GM19240 (cell line): ENCODE results near the gene MRPL14.

Experiments
- DNase-seq: peaks from one replicate; pipeline ENCODE4 v3.0.0; 2011; ENCODE audit warnings: low spot score; ENCODE audit not compliant: insufficient read length

Gene MRPL14

GRCh38 chr6:44081753-44082152, 45.5 kb downstream of the MRPL14 start:
- no peak for DNase-seq

- DNase-seq: no peak
Measured at GRCh38 chr6:44080561-44081521, 46.4 kb downstream of the MRPL14 start.

DNA sequence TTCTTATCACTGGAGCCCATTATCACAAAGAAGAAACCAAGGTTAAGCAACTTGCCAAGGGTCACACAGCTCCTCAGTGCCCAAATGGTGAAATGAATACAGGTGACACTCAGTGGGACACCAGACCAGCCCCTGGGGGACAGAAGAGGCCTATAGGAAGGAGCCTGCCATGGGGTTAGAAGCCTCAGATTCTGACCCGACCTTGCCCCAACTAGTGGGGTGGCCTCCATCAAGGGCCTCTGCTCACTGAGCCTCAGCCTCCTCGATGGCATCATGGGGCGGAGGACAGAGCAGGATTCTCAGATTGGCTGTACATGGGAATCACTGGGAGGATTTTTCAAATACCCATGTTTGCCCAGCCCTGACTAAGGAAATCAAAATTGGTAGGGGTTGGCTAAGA, 47.6 kb downstream of the MRPL14 start:
- no peak for DNase-seq

- peak; percentile 79 for DNase-seq
Measured at GRCh38 chr6:44078827-44079671, 48.2 kb downstream of the MRPL14 start.

- DNase-seq: no peak
Measured at GRCh38 chr6:44078219-44078826, 48.9 kb downstream of the MRPL14 start.

DNA sequence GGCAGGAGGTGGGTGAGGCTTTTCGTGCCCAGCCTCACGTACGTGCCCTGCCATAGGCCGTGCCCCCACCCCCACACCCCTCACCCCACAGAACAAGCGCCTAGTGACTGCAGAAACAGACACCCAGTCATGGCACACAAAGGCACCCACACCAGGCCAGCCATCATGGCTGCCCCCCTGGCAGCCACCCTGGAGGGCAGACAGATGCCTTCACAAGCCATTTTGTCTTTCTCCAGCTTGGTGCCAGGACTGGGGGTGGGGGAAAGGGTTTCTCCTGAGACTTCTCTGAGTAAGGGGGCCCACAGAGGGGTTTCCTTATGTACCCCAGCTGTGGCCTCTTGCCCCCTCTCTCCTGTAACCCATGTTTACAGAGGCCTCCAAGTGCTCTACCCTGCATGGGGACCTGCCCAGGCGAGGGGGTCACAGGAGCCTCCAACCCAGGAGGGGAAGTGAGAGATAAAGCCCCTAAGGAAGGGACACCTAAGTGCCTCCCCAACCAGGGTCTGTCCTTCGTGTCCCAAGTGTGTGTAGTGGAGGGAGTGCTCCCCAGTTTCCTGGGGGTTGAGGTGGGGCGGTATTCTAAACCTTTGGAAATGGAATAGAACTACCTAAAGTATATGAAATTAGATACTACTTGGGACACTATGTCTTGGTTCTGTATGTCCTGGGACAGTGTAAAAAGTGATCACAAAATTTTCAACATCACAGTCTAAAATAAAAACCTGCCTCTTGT, 49.9 kb downstream of the MRPL14 start:
- no peak for DNase-seq

DNA sequence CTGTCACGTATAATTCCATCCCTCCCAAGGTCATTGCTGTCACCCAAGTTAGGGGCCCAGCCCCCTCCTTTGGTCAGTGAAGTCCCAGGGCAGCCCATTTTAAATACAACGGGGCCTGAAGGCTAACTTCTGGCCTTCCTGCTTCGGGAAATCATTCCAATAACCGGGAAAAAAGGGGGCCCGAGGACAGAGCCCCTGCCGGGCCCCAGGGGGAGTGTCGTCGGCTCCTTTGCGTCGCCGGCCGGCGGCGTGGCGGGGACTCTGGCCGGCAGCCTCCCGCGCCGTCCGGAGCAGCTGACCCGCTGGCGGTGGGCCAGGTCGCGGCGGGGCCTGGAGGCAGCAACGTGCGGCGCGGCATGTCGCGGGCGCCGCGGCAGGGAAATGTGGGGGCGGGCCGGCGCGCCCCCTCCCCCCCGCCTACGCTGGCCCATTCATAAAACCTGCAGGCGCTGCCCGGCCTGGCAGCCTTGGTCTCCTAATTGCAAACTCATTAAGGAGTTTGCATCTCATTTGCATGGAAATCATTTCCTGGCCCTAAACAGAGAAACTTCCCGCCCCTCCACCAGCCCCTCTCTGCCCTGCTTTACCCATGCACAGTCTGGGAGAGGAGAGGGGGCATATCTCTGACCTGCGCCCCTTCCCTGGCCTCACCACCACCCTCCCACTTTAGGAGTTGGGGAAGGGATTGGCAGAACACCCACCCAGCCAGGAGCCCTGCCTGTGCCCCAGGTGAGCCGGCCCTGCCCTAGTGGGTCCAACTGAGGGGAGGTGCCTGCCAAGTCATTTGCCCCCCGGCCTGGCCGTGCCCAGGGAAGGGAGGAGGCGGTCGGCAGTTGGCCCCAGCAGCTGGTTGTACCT, 50.7 kb downstream of the MRPL14 start:
- DNase-seq: no peak

- DNase-seq: no peak
Measured at GRCh38 chr6:44075647-44076355, 51.5 kb downstream of the MRPL14 start.

GRCh38 chr6:44074813-44075646, 52.2 kb downstream of the MRPL14 start:
- no peak for DNase-seq

- peak; percentile 95 for DNase-seq
Measured at GRCh38 chr6:44074439-44074812, 52.8 kb downstream of the MRPL14 start.

DNA sequence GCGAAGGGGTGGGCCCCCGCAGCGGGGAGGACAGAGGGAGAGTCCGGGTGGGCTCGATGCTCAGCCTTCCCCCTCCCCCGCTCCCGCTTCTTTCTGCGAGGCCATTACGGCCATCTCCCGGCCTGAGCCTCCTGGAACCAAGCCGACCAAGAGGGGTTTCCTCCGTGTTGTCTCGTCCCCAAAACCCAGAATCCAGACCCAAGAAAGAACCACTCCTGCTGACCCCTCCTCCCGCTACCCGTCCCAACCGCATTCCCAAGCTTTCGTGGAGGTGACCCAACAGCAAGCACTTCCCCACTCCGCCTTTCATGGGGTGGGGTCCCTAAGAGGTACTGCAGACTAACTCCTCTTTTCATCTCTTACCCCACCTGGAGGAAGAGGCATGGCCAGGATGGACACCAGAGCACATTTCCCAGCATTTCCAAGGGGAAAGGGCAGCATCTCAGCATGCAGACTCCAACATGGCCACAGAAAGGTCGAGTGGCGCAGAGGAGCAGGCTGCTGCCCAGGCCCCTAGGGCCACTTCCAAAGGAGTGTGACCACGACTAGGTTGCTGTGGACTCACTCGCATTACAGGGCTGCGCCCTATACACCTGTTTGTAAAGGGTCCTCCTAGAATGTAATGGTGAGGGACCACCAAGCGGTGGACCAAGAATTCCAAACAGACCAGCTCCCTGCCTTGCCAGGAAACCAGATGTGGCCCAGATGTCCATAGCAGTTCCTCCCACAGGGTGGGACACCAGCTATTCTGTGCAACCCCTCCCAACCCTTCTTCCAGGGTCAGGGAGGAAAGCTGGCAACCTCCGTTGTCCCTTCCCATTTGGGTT, 53.4 kb downstream of the MRPL14 start:
- no peak for DNase-seq

- peak; percentile 85 for DNase-seq
Measured at GRCh38 chr6:44072959-44073611, 54.2 kb downstream of the MRPL14 start.

DNA sequence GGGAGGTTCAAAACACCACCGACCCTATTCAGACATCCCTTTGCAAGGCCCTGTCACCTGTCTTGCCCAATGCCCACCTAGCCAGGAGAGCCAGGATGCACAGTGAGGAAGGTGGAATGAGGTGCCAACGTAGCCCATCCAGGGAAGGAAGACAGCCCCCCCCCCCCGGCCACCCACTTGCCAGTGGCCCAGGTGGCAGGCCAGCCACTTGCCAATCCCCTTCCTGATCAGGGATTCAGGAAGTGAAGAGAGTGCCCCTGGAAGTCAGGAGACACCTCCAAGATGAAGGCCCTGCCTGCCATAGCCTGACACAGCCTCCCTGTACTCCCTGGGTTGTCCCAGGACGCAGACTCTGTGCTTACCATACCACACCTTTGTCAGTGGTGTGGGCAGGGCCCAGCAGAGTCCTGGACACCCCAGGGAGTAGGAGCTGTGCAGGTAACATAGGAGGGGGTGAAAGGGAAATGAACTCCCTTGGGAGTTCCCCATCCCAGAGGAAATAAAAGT, 54.7 kb downstream of the MRPL14 start:
- no peak for DNase-seq

DNA sequence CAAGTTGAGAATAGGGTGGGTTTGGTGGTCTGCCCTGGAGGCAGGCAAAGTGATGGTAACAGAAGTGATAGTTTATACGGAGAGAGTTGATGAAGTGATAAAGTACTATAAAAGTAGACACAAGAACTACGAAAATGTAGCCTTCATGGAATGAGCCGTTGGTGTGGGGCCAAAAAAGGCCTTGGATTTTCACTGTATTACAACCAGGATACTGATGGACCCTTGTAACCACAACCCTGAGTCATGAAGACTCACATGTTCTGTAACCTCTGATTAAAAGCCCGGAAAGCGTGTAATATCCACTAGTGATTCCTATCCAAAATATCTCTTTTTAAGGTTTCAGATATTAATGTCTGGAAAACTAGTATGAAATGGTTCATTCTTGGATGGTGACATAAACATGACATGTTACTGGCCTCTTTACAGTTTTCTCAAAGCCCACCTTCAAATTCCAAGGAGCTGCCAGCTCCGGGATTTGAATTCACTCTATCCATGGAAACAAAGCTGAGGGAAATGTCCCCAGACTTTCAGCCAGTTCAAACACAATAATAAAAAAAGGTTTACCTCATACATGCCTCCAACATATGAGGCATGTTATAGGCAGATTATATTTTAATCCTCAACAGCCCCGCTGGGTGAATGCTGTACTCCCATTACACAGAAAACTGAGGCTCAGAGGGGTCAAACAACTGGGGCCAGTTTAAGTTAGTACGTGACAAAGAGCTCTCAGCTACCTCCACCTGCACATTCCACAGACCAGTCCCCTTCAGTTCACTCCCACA, 55.4 kb downstream of the MRPL14 start:
- no peak for DNase-seq

DNA sequence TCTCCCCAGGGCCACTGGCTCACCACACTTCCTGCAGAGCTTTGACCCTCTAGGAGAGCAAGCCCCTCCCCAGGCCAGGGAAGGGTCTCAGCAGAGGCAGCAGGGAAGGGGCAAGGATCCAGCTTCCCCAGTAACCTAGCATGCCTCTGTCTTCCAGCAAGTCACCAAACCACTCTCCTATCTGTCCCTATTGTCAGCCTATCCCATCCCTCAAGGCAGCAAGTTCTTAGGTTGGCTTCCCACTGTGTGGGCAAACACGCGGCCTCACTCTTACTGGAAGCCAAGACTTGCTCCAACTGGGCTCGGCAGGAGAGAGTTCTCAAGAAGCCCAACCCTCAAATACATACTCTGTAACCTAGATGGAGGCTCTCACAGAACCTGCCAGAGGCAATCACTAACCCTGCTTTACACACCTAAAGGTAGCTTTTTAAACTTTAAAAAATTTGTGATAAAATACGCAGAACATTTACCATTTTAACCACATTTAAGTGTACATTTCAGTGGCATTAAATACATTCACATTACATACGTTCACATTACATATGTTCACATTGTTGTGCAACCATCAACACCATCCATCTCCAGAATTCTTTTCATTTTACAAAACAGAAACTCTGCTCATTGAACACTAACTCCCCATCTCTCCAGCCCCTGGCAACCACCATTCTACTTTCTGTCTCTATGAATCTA, 58.5 kb downstream of the MRPL14 start:
- DNase-seq: no peak
